DOHH2 (cell line): ENCODE results near the gene KCNJ12.

Source experiments
- H3F3A ChIP-seq: fragments of 200-600 bp; sonication (generic), shearing (Covaris generic); 2 replicates; pipeline ENCODE4 v1.6.0; 2016; ENCODE audit warnings: antibody characterized with exemption, mild to moderate bottlenecking; ENCODE audit not compliant: control insufficient read depth, insufficient read depth
- H3K27ac ChIP-seq: fragments of 200-600 bp; sonication (generic); 2 replicates; pipeline ENCODE4 v1.5.1; 2014; ENCODE audit warnings: low read depth, mild to moderate bottlenecking, low read length, moderate library complexity
- H3K27me3 ChIP-seq: fragments of 200-600 bp; sonication (generic); 2 replicates; pipeline ENCODE4 v1.6.1; 2014; ENCODE audit warnings: mild to moderate bottlenecking, low read length, mixed read lengths; ENCODE audit not compliant: control insufficient read depth
- H3K36me3 ChIP-seq: fragments of 200-600 bp; sonication (generic); 2 replicates; pipeline ENCODE4 v1.6.1; 2014; ENCODE audit warnings: mild to moderate bottlenecking, low read length, moderate library complexity, mixed read lengths; ENCODE audit not compliant: control insufficient read depth
- H3K4me1 ChIP-seq: fragments of 200-600 bp; sonication (generic); 2 replicates; pipeline ENCODE4 v1.6.1; 2014; ENCODE audit warnings: mild to moderate bottlenecking, low read length, mixed read lengths; ENCODE audit not compliant: control insufficient read depth
- H3K4me2 ChIP-seq: fragments of 200-600 bp; sonication (generic); 2 replicates; pipeline ENCODE4 v1.6.0; 2014; ENCODE audit warnings: mild to moderate bottlenecking, low read length, moderate library complexity
- H3K4me3 ChIP-seq: fragments of 200-600 bp; sonication (generic); 2 replicates; pipeline ENCODE4 v1.5.1; 2014; ENCODE audit warnings: mild to moderate bottlenecking, low read length, mixed read lengths
- H3K79me2 ChIP-seq: fragments of 200-600 bp; sonication (generic); 2 replicates; pipeline ENCODE4 v1.6.1; 2014; ENCODE audit warnings: mild to moderate bottlenecking, low read length, mixed read lengths; ENCODE audit not compliant: control insufficient read depth
- H3K9me2 ChIP-seq: fragments of 200-600 bp; sonication (generic); replicated peaks from 2 replicates; pipeline ENCODE4 v1.6.1; 2014; ENCODE audit warnings: mild to moderate bottlenecking, low read length, mixed read lengths; ENCODE audit not compliant: control insufficient read depth
- H3K9me3 ChIP-seq: fragments of 200-600 bp; sonication (generic); 2 replicates; pipeline ENCODE4 v1.6.1; 2014; ENCODE audit warnings: antibody characterized with exemption, low read length, mixed read lengths; ENCODE audit not compliant: control insufficient read depth, insufficient read depth
- H4K20me1 ChIP-seq: fragments of 200-600 bp; sonication (generic); 2 replicates; pipeline ENCODE4 v1.6.0; 2014; ENCODE audit warnings: low read depth, mild to moderate bottlenecking, antibody characterized with exemption, low read length, moderate library complexity; ENCODE audit not compliant: control insufficient read depth, insufficient read depth
- EZH2phosphoT487 ChIP-seq: fragments of 200-600 bp; sonication (generic); IDR thresholded peaks from 2 replicates; pipeline ENCODE4 v1.6.1; 2017; ENCODE audit warnings: borderline replicate concordance, mild to moderate bottlenecking, antibody characterized with exemption, low read length, moderate library complexity, mixed read lengths
- TF ChIP-seq, protein P1 (sequence below): fragments of 200-600 bp; sonication (generic); IDR thresholded peaks from one replicate; pipeline ENCODE4 v1.5.1; 2014; ENCODE audit warnings: antibody characterized with exemption, mild to moderate bottlenecking, low read depth, low read length; ENCODE audit not compliant: poor library complexity, severe bottlenecking

KCNJ12 gene

DNA sequence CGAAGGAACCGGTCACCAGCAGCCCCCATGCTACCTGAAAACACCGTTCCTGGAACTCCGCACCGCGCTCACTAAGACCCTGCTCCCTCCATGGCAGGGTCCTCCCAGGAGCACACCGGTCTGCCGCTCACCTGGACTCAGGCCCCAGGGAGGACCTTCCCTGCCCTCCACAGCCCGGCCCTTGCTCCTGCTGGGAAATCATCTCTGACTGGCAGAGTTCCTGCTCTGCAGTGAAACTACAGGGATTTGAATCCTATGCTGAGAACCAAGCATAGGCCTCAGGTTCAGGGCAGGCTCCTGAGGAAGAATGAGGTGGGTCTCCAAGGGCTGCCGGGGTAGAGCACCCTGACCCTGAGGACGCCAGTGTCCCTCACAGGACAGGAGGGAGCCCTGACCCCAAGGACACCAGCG is 88.5 kb downstream of the KCNJ12 start:
- Histone ChIP-seq H3K9me3 (no peaks in the 10 kb centered on the region), H3K79me2 (no peaks in the 10 kb centered on the region), H3K9me2 (no peaks in the 10 kb centered on the region), H3K27ac (no peak overlapping the region), H3K4me3 (no peak overlapping the region), H3K36me3 (no peaks in the 10 kb centered on the region), H3K4me2 (no peak overlapping the region), H3K27me3 (no peaks in the 10 kb centered on the region; the same call in 1 of the 2 replicates), H3K4me1 (no peaks in the 10 kb centered on the region), H3F3A (no peaks in the 10 kb centered on the region), H4K20me1 (no peaks in the 10 kb centered on the region)
- TF ChIP-seq, protein P1, sequence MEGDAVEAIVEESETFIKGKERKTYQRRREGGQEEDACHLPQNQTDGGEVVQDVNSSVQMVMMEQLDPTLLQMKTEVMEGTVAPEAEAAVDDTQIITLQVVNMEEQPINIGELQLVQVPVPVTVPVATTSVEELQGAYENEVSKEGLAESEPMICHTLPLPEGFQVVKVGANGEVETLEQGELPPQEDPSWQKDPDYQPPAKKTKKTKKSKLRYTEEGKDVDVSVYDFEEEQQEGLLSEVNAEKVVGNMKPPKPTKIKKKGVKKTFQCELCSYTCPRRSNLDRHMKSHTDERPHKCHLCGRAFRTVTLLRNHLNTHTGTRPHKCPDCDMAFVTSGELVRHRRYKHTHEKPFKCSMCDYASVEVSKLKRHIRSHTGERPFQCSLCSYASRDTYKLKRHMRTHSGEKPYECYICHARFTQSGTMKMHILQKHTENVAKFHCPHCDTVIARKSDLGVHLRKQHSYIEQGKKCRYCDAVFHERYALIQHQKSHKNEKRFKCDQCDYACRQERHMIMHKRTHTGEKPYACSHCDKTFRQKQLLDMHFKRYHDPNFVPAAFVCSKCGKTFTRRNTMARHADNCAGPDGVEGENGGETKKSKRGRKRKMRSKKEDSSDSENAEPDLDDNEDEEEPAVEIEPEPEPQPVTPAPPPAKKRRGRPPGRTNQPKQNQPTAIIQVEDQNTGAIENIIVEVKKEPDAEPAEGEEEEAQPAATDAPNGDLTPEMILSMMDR, result no peak
- no peak for TF ChIP-seq EZH2phosphoT487

DNA sequence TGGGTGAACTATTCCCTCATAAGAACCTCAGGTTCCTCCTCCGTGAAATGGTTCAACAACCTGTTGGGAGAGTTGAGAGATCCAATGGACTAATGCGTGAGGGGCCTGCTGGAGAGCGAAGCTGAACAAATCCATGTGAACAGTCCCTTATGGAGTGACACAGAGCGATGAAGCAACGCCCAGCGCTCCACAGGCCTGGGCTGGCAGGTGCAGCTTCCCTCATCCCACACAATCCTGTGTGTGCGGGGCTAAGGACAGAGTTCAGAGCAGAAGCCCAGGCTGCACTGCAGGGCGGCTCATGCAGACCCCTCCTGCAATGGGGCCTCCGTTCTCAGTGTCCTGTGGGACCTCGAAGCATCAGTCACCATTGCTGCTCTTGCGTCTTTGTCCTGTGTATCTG is 90.4 kb downstream of the KCNJ12 start:
- TF ChIP-seq, protein P1, result no peak
- no peak for TF ChIP-seq EZH2phosphoT487
- no peaks in the 10 kb centered on the region for H3K9me2 ChIP-seq
- no peaks in the 10 kb centered on the region for H3K4me1 ChIP-seq

DNA sequence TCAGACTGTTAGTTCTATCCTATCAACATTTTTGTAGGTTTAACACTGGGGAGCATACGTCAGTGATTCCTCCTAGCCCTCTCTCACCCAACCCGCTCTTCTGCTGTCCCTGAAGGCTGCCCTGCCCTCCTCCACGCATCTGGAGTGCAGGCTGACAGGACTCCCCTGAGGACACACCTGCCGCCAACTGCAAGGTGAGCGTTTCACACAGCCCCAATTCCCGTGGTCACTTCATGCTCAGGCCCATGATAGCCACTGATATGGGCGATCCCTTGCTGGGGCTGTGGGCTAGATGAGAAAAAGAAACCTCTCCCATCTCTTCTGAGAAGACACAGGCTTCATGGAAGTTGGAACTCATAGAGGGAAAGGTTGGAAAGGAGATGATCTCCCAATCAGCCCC is 91.0 kb downstream of the KCNJ12 start:
- Histone ChIP-seq H3K27me3 (peaks cover 6% of the 10 kb centered on the region), H3K9me2 (no peaks in the 10 kb centered on the region), H3K4me3 (no peak overlapping the region), H3K79me2 (no peaks in the 10 kb centered on the region), H3K36me3 (no peaks in the 10 kb centered on the region), H3F3A (no peaks in the 10 kb centered on the region), H3K27ac (no peak overlapping the region), H3K9me3 (no peaks in the 10 kb centered on the region), H3K4me1 (no peaks in the 10 kb centered on the region), H3K4me2 (no peak overlapping the region), H4K20me1 (no peaks in the 10 kb centered on the region)
- TF ChIP-seq EZH2phosphoT487, result no peak
- TF ChIP-seq, protein P1, result no peak

More for the DNA sequence above, 90.4 kb downstream of the KCNJ12 start:
- Histone ChIP-seq H3K36me3 (no peaks in the 10 kb centered on the region), H3K27ac (no peak overlapping the region), H3K4me2 (no peak overlapping the region), H4K20me1 (no peaks in the 10 kb centered on the region), H3K27me3 (peaks cover 6% of the 10 kb centered on the region), H3F3A (no peaks in the 10 kb centered on the region), H3K9me3 (no peaks in the 10 kb centered on the region), H3K79me2 (no peaks in the 10 kb centered on the region), H3K4me3 (no peak overlapping the region)
